ENCODE data around the gene CDADC1.

DNA sequence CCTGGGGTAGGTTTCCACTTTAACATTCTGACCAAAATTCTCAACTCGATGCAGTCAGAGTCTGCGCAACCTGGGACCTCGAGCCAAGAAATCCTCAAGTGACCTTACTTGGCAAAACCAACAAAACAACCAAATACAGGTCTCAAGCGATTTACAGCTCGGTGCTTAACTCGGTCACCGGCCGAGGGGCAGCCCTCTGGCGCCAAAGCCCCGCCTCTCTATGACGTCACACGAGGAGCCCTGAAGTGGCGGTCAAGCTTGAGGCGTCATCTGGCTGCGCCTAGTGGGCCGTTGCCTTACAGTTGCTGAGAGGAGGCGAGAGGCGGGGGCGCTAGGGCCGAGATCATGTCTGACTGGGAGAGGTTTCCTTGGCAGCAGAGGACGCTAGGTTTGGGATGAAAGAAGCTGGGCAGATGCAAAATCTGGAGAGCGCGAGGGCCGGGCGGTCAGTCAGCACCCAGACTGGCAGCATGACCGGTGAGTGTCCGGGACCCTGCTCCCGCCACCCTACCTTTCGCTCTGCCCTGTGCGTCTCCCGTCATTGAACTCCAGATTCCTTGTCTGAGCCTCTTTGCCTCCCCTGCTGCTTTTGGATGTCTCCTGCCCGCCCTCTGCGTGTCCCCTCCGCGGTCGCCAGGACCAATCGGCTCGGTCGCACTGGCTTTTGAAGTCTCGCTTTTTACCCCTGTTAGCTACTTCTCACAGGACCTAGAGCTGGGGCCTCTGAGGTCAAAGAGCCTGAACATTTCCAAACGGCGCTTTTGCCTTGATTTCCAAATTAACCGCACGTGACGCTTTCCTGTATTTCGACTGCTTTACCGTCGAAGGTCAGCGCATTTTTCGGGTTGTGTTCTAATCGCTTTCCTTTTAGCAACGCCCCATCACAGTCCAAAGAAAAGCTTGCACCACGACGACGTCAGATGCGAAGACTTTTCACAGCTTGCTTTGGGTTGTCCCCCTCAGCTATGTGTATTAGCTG lies at the start of gene CDADC1:
- TF ChIP-seq SMC3 (IDR thresholded peaks at IDR 0.05; ENCODE audit: low read depth, low read length) (no peak), CHD2 (IDR thresholded peaks at IDR 0.05; ENCODE audit: low read length, partially characterized antibody) (peak; percentile 48), FOSL2 (IDR thresholded peaks at IDR 0.05; ENCODE audit: borderline replicate concordance, low read depth) (no peak), EP300 (IDR thresholded peaks at IDR 0.05; ENCODE audit: borderline replicate concordance in 1 of 2, low read depth in 1 of 2, low read length in 1 of 2) (no peak), RFX5 (IDR thresholded peaks at IDR 0.05; ENCODE audit: low read length) (0 out of 2 replicates have a peak, but pooled peaks have one; percentile 26), RAD21 (IDR thresholded peaks at IDR 0.05; ENCODE audit: low read length) (no peak), POLR2AphosphoS5 (IDR thresholded peaks at IDR 0.05; ENCODE audit: low read depth, low read length) (peak; percentile 78), MXI1 (IDR thresholded peaks at IDR 0.05; ENCODE audit: low read depth, low read length) (peak; percentile 90), GATA2 (CRISPR knock-in tag; IDR thresholded peaks at IDR 0.05) (no peak), SIN3A (IDR thresholded peaks at IDR 0.05; ENCODE audit: borderline replicate concordance, low read depth, low read length) (peak; percentile 49; the same call in 1 of the 2 replicates), EZH2phosphoT487 (IDR thresholded peaks at IDR 0.05; ENCODE audit: borderline replicate concordance, low read depth) (no peak)
- TF ChIP-seq, protein P1, sequence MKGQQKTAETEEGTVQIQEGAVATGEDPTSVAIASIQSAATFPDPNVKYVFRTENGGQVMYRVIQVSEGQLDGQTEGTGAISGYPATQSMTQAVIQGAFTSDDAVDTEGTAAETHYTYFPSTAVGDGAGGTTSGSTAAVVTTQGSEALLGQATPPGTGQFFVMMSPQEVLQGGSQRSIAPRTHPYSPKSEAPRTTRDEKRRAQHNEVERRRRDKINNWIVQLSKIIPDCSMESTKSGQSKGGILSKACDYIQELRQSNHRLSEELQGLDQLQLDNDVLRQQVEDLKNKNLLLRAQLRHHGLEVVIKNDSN (IDR thresholded peaks at IDR 0.05; ENCODE audit: borderline replicate concordance, low read depth), result no peak
- TF ChIP-seq, protein P2, sequence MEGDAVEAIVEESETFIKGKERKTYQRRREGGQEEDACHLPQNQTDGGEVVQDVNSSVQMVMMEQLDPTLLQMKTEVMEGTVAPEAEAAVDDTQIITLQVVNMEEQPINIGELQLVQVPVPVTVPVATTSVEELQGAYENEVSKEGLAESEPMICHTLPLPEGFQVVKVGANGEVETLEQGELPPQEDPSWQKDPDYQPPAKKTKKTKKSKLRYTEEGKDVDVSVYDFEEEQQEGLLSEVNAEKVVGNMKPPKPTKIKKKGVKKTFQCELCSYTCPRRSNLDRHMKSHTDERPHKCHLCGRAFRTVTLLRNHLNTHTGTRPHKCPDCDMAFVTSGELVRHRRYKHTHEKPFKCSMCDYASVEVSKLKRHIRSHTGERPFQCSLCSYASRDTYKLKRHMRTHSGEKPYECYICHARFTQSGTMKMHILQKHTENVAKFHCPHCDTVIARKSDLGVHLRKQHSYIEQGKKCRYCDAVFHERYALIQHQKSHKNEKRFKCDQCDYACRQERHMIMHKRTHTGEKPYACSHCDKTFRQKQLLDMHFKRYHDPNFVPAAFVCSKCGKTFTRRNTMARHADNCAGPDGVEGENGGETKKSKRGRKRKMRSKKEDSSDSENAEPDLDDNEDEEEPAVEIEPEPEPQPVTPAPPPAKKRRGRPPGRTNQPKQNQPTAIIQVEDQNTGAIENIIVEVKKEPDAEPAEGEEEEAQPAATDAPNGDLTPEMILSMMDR (IDR thresholded peaks at IDR 0.05), result no peak

Measured in SK-N-SH (cell line).